ENCODE results near the gene NUP54. TPM values are rescaled to one million over a fixed set of nuclear protein-coding genes. Genes with fewer than 3 reads are reported as not detected.
A peak's percentile ranks its signal among the peaks of the same experiment; 100 is the strongest.

The NUP54 gene
- total RNA-seq, 1 donor from 2014 or later, result 43.4 TPM

DNA sequence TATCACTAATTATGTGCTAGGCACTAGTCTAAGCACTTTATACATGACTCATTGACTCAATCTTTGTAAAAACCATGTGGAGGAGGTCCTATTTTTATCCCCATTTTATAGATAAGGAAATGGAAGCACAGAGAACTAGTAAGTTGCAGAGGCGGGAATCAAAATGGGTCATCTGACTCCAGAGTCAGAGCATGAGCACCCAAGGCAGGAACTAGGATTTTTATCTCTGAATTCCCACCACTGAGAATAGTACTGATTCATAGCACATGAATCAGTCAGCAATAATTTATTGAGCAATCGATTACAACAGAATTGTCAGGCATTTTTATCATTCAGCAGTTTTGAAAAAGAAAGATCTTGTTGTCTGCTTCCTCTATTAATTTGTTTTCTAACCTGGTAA, 46.1 kb upstream of the NUP54 start:
- Mint-ChIP-seq H3K36me3 (ENCODE audit: unreplicated experiment) (peaks cover 23% of the 10 kb centered on the region), H3K9me3 (ENCODE audit: unreplicated experiment) (peaks cover 6% of the 10 kb centered on the region), H3K4me1 (ENCODE audit: low read depth, unreplicated experiment) (peaks cover 15% of the 10 kb centered on the region), H3K4me3 (ENCODE audit: unreplicated experiment) (no peak overlapping the region), H3K27ac (ENCODE audit: unreplicated experiment) (no peak overlapping the region), H3K27me3 (ENCODE audit: unreplicated experiment) (peaks cover 5% of the 10 kb centered on the region)
- TF ChIP-seq, protein P1, sequence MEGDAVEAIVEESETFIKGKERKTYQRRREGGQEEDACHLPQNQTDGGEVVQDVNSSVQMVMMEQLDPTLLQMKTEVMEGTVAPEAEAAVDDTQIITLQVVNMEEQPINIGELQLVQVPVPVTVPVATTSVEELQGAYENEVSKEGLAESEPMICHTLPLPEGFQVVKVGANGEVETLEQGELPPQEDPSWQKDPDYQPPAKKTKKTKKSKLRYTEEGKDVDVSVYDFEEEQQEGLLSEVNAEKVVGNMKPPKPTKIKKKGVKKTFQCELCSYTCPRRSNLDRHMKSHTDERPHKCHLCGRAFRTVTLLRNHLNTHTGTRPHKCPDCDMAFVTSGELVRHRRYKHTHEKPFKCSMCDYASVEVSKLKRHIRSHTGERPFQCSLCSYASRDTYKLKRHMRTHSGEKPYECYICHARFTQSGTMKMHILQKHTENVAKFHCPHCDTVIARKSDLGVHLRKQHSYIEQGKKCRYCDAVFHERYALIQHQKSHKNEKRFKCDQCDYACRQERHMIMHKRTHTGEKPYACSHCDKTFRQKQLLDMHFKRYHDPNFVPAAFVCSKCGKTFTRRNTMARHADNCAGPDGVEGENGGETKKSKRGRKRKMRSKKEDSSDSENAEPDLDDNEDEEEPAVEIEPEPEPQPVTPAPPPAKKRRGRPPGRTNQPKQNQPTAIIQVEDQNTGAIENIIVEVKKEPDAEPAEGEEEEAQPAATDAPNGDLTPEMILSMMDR (IDR thresholded peaks at IDR 0.05; ENCODE audit: partially characterized antibody, unreplicated experiment), result no peak
- DNase-seq, result no peak

DNA sequence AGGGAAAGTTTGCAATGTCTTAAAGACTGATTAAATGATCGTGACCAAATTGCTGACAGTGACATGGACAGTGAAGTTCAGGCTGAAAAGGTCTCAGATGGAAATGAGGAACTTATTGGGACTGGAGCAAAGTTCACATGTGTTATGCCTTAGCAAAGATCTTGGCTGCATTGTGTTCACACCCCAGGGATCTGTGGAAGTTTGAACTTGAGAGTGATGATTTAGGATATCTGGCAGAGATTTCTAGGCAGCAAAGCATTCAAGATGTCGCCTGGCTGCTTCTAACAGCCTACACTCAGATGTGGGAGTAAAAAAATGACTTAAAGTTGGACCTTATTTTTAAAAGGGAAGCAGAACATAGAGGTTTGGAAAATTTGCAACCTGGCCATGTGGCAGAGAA, 44.0 kb upstream of the NUP54 start:
- Mint-ChIP-seq H3K27me3 (ENCODE audit: unreplicated experiment) (peaks cover 5% of the 10 kb centered on the region), H3K27ac (ENCODE audit: unreplicated experiment) (no peak overlapping the region), H3K4me1 (ENCODE audit: low read depth, unreplicated experiment) (peaks cover 7% of the 10 kb centered on the region), H3K4me3 (ENCODE audit: unreplicated experiment) (no peak overlapping the region), H3K36me3 (ENCODE audit: unreplicated experiment) (peaks cover 23% of the 10 kb centered on the region), H3K9me3 (ENCODE audit: unreplicated experiment) (no peaks in the 10 kb centered on the region)
- TF ChIP-seq, protein P1 (IDR thresholded peaks at IDR 0.05; ENCODE audit: partially characterized antibody, unreplicated experiment), result no peak
- DNase-seq, result no peak

DNA sequence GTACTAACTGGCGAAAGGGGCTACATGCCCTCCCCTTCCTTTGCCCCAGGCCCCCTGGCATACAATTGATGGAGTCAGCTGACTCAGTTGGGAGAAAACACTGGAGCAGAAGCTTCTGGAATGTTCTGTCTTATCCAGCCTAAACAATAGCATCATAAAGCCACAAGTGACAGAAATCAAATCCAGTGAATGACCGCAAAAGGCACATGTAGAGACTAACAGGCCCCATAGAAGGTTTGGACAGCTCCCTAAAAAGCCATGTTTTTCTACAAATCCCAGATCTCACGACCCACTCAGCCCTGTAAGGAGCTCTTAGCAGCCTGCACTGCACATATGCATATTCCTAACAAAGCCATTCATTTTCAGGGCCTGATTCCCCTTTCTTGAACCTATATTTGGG, 40.4 kb upstream of the NUP54 start:
- Mint-ChIP-seq H3K4me3 (ENCODE audit: unreplicated experiment) (no peak overlapping the region), H3K27me3 (ENCODE audit: unreplicated experiment) (peaks cover 6% of the 10 kb centered on the region), H3K4me1 (ENCODE audit: low read depth, unreplicated experiment) (peaks cover 2% of the 10 kb centered on the region), H3K27ac (ENCODE audit: unreplicated experiment) (peak overlapping the region; percentile 13), H3K36me3 (ENCODE audit: unreplicated experiment) (peaks cover 19% of the 10 kb centered on the region), H3K9me3 (ENCODE audit: unreplicated experiment) (peaks cover 2% of the 10 kb centered on the region)
- TF ChIP-seq, protein P1 (IDR thresholded peaks at IDR 0.05; ENCODE audit: partially characterized antibody, unreplicated experiment), result no peak
- no peak for DNase-seq

DNA sequence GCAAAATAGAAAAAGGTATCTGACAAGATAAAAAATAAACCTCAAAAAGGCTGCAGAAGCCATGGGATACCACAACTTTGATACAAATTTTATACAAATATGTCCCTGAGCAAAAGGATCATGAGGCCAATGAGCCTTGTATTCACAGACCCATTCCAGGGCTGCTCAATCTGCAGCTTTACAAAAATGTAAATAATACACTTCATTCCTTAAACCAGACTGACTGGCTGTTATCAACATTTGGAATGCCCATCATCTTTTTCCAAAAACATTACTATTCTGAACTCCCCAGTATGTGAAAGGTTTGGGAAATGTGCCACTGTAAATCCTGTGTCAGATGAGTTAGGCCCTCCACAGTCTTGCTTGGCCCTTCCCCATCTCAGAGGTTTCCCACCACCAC, 40.0 kb upstream of the NUP54 start:
- no peak for DNase-seq
- Mint-ChIP-seq H3K36me3 (ENCODE audit: unreplicated experiment) (peaks cover 16% of the 10 kb centered on the region), H3K4me1 (ENCODE audit: low read depth, unreplicated experiment) (peaks cover 2% of the 10 kb centered on the region), H3K27me3 (ENCODE audit: unreplicated experiment) (peaks cover 5% of the 10 kb centered on the region), H3K9me3 (ENCODE audit: unreplicated experiment) (peaks cover 2% of the 10 kb centered on the region), H3K27ac (ENCODE audit: unreplicated experiment) (no peak overlapping the region), H3K4me3 (ENCODE audit: unreplicated experiment) (no peak overlapping the region)
- TF ChIP-seq, protein P1 (IDR thresholded peaks at IDR 0.05; ENCODE audit: partially characterized antibody, unreplicated experiment), result no peak

DNA sequence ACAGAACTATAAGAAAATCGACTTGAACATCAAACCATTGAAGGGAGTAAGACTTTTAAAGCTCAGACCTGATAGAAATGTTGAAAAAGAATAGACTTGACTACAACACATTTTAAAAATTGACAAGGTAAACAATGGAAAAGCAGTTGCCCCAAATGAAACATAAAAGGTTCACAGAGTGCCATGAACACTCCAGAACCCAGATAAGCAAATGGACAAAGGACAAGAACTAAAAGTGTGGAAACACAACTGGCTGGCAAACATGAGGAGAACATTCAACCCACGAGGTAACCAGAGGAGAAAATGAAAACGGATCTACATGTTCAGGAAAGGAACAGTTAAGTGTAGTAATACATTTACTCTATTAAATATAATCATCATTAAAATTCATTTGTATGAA, 39.0 kb upstream of the NUP54 start:
- no peak for DNase-seq
- H3K9me3 Mint-ChIP-seq (ENCODE audit: unreplicated experiment), result peaks cover 2% of the 10 kb centered on the region
- TF ChIP-seq, protein P1 (IDR thresholded peaks at IDR 0.05; ENCODE audit: partially characterized antibody, unreplicated experiment), result no peak
- H3K27me3 Mint-ChIP-seq (ENCODE audit: unreplicated experiment), result peaks cover 5% of the 10 kb centered on the region
- H3K36me3 Mint-ChIP-seq (ENCODE audit: unreplicated experiment), result peaks cover 10% of the 10 kb centered on the region
- peaks cover 2% of the 10 kb centered on the region for H3K4me1 Mint-ChIP-seq (ENCODE audit: low read depth, unreplicated experiment)
- H3K27ac Mint-ChIP-seq (ENCODE audit: unreplicated experiment), result no peak overlapping the region
- no peak overlapping the region for H3K4me3 Mint-ChIP-seq (ENCODE audit: unreplicated experiment)
